Measurements from ENCODE around the gene C17orf67.

The C17orf67 gene

DNA sequence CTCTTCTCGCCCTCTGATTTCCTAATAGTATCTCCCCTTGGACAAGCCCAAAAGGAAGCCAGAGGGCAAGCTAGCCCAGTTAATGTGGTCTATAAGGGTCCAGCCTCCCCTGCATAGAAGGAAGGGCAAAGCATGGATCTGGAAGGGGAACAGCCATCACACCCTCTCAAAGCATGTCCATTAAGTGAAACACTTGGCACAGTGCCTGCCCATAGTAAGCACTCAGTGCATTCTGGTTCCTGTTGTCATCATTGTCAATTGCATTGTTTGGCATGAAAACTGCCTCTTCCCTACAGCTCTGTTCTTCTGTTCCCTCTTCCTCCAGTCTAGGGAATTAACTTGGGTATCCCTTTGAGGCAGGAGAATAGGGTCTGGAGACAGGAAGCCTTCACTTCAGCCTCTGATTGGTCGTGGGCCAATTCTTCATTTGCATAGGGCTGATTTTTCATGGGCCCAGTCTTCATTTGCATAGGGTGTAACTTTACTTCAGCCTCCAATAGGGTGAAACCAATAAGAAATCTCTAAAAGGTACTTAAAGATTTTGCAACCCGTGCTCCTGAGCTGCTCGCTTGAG lies 81.4 kb downstream of the C17orf67 start:
- Histone ChIP-seq H3K4me1 (no peaks in the 10 kb centered on the region), H3K4me3 (ENCODE audit: low read depth, low read length) (no peak overlapping the region), H3K9me3 (no peaks in the 10 kb centered on the region; the same call in 1 of the 2 replicates), H3K27me3 (0 out of 2 replicates have a peak, but pooled peaks cover 6% of the 10 kb centered on the region), H3K36me3 (no peaks in the 10 kb centered on the region)
- TF ChIP-seq, protein P1, sequence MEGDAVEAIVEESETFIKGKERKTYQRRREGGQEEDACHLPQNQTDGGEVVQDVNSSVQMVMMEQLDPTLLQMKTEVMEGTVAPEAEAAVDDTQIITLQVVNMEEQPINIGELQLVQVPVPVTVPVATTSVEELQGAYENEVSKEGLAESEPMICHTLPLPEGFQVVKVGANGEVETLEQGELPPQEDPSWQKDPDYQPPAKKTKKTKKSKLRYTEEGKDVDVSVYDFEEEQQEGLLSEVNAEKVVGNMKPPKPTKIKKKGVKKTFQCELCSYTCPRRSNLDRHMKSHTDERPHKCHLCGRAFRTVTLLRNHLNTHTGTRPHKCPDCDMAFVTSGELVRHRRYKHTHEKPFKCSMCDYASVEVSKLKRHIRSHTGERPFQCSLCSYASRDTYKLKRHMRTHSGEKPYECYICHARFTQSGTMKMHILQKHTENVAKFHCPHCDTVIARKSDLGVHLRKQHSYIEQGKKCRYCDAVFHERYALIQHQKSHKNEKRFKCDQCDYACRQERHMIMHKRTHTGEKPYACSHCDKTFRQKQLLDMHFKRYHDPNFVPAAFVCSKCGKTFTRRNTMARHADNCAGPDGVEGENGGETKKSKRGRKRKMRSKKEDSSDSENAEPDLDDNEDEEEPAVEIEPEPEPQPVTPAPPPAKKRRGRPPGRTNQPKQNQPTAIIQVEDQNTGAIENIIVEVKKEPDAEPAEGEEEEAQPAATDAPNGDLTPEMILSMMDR (IDR thresholded peaks at IDR 0.05; ENCODE audit: low read depth, low read length), result no peak
- no peak for DNase-seq

DNA sequence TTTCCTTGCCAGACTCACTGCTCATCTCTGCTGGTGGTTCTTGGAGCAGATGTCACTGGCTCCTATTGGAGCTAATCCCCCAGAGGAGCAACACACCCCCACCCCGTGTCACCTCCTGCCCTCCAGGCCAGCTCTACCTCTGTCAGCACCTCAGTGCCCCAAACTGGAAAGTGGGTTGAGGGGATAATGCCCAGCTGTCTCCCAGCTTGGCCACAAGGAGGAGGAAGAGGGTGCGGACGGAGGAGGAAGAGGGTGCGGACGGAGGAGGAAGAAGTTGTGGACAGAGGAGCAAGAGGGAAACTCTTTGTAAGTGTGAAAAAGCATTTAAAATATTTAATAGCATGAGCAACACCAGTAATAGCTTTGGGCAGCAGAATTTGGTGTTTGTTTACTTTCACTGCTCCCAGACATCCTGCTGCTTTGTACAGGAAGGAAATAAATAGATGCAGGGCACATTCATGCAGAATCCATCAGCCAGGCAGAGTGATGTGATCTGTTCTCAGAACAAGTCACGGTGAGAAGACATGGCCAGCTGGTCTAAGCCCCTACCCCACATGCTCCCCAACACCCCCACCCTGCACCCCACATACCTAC lies 82.5 kb downstream of the C17orf67 start:
- no peaks in the 10 kb centered on the region for H3K4me1 ChIP-seq
- TF ChIP-seq, protein P1 (IDR thresholded peaks at IDR 0.05; ENCODE audit: low read depth, low read length), result no peak
- no peak overlapping the region for H3K4me3 ChIP-seq (ENCODE audit: low read depth, low read length)
- no peaks in the 10 kb centered on the region for H3K36me3 ChIP-seq
- H3K9me3 ChIP-seq, result no peaks in the 10 kb centered on the region
- DNase-seq, result no peak
- no peaks in the 10 kb centered on the region for H3K27me3 ChIP-seq

DNA sequence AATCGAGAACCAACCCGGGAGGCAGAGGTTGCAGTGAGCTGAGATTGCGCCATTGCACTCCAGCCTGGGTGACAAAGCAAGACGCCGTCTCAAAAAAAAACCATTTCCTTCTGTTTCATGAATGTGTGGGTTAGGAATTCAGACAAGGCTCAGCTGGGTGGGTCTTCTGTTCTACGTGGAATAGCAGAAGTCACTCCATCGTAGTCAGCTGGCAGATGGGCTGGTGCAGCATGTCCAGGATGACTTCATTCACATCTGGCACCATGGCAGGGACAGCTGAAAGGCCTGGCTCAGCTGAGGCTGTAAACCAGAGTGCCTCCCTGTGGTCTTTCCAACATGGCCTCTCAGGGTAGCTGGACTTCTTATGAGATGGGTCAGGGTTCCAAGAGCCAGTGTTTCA lies 89.0 kb downstream of the C17orf67 start:
- Histone ChIP-seq H3K27me3 (0 out of 2 replicates have a peak, but pooled peaks cover 7% of the 10 kb centered on the region), H3K4me3 (ENCODE audit: low read depth, low read length) (no peak overlapping the region), H3K4me1 (no peaks in the 10 kb centered on the region), H3K36me3 (no peaks in the 10 kb centered on the region), H3K9me3 (no peaks in the 10 kb centered on the region; the same call in 1 of the 2 replicates)
- TF ChIP-seq, protein P1 (IDR thresholded peaks at IDR 0.05; ENCODE audit: low read depth, low read length), result no peak
- DNase-seq, result no peak

- DNase-seq, result no peak
- H3K27me3 ChIP-seq, result 0 out of 2 replicates have a peak, but pooled peaks cover 7% of the 10 kb centered on the region
- TF ChIP-seq, protein P1 (IDR thresholded peaks at IDR 0.05; ENCODE audit: low read depth, low read length), result no peak
- H3K9me3 ChIP-seq, result no peaks in the 10 kb centered on the region; the same call in 1 of the 2 replicates
- H3K4me1 ChIP-seq, result no peaks in the 10 kb centered on the region
- H3K4me3 ChIP-seq (ENCODE audit: low read depth, low read length), result no peak overlapping the region
- no peaks in the 10 kb centered on the region for H3K36me3 ChIP-seq
These were observed 91.1 kb downstream of the C17orf67 start for GRCh38 chr17:56742601-56743000.
